Measurements from ENCODE around the gene KCNJ13. TPM values are rescaled to one million over a fixed set of nuclear protein-coding genes. Genes with fewer than 3 reads are reported as not detected.
"Not testable (repeated sequence)": the region's sequence is repeated elsewhere in the genome, so short reads cannot be mapped to it uniquely, and the experiment has no call there.

Gene KCNJ13
- total RNA-seq, 1 donor from 2014 or later, result not detected

DNA sequence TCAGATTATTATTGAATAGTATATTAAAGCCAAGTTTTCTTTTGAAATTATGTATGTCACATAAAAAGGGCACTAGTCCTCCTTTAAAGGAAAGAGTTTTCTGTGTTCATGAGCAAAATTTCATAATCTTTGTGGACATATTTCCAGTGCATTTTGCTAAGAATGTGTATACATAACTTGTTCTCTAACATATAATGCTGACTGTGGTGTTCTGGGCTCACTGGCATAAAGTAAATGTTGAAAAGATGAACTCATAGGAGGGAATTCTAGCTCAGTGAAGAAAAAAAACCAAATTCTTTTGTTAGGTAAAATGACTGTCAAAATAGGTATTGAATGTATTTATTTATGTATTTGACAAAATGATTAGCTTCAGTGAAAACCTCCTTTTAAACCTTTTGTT lies 6.2 kb downstream of the KCNJ13 start:
- DNase-seq (ENCODE audit: low spot score), result no peak

DNA sequence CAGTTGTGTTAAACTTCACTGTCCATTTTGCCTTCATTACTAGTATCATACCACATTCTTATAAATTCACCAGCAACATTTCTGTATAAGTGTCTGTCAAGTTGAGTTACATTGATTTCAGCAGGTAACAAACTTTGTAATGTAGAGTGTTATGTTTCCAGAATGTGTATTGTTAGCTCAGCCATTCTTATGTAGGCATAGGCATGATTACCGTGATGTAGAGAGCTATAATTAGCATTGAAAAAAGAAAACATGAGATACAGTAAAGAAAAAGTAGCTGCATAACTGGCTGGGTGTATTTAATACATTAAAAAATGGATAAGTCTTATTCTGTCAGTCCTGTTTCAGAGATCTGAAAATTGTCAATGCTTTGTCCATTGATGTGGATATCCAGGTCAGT lies 8.5 kb downstream of the KCNJ13 start:
- no peak for DNase-seq (ENCODE audit: low spot score)

DNA sequence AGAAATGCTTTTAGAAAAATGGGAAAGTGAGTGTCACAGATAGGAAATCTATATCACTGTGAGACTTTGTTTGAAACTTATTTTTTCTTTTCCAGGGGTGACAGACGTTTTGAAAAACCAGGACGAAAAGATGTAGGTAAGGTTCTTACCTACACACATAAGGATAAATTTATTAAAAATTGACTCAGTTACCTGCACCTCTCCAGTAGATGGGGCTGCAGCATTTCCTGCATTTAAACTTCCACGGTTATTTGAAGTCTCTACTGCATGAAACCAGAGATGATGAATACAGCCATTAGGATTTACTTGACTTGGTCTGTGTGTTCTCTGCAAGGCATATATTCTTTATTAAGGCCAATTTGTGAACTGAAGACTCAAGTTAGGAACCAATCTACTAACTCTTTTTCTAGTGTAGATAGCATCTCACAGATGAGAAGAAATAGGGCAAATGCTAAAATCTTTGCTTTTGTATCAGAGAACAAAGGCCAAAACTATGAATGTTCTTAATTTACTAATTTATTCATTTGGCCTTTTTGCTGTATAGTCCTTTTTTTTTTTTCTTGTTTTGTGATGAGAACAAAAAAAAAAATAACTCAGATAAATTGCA lies 15.0 kb downstream of the KCNJ13 start:
- no peak for DNase-seq (ENCODE audit: low spot score)

DNA sequence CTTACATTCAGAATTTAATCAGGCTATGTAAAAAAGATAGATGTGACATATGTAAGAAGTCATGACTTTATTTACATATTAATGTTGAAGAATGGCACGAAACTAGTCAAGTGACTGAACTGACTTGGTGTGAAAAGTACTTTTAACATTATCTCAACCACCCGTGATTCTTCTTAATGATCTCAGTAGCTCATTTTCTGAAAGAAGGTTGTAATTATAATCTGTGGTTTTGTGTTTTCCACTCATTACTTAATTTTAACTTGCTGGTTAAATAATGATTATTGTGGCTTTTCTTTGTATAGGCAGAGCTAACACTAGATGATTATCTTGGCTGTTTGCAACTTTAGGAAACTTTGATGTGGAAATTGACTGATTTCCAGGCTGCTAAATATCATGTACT lies 18.5 kb downstream of the KCNJ13 start:
- DNase-seq (ENCODE audit: low spot score), result no peak

DNA sequence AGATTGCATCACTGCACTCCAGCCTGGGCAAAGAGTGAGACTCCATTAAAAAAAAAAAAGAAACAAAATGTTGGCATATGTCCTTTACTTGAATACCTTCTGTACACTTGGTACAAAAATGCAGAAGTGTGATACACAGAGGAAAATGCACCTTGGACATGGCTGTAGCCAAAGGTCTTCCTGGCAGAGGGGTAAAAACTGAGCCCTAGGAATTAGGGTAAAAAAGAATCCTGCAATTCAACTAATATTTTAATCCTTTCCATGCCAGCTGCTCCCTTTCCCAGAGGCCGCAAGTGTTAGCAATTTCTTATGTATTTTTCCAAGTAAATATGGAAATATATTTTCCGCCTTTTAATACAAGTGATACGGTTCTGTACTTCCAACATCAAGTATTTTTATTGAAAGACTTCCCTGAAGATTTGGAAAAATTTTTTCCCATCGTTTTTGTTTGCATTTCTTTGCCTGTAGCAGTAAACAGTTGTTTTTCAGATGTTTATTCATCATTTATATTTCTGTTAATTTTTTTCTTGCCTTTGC lies 26.2 kb downstream of the KCNJ13 start:
- no peak for DNase-seq (ENCODE audit: low spot score)

DNA sequence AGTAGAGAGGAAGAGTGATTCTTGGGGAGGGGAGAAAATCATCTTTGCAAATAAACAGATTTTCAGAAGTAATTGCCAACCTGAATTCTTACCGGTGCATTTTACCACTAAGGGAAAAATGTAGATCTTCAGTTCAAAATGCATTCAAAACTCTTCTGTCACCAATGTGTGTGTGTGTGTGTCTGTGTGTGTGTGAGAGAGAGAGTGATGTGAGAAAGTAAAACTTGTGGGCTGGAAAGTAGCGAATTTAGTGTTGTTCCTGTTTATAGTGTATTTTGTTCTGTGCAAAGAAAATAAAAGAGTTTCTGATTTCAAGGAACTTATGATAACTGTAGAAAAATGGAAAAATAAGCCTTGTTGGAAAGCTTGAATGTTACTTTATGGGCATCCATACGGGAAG lies 27.0 kb downstream of the KCNJ13 start:
- DNase-seq (ENCODE audit: low spot score), result no peak

DNA sequence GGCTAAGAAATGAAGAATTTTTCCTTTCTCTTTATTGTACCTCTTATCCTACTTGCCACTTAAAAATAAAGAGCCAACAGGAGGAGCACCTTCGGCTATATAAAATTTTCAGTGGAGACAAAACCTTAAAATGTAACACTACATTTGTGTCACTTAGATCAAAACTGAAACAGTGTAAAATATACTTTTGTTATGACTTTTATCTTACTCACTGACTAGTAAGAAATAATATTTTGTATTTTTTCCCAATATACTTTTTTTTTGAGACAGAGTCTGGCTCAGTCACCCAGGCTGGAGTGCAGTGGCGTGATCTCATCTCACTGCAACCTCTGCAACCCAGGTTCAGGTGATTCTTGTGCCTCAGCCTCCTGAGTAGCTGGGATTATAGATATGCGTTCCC lies 28.3 kb downstream of the KCNJ13 start:
- no peak for DNase-seq (ENCODE audit: low spot score)

DNA sequence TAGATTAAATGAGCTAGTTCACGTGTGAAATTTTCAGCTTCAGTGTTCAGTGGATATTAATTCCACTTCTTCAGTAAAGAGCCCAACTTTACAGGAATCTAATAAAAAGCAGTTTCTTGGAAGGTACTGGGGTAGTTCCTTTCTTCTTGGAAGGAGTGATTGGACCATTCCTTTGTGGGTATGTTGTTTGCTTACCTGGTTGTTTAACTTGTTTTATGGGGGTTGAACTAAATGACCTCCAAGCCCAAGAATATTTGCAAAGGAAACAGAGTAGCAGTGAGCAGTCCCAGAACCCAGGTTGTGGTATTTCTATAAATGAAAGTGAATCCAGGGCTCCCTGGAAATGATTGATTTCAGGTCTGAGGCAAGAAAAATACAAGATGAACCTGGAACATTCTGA lies 31.4 kb downstream of the KCNJ13 start:
- DNase-seq (ENCODE audit: low spot score), result no peak

DNA sequence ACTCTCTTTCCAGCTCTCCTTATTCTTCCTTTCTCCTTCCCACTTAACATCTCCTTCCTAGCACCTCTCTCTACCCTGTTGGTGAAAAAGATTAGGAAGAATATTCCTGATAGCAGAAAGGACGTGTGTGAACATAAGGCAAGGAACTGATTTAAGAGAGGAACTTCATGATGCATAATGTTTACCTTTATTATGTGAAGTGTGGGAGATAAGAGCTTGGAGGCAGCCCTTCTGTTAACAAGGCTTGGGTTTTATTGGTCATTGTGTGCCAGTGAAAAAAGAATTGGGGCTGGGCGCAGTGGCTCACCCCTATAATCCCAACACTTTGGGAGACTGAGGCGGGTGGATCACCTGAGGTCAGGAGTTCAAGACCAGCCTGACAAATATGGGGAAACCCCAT lies 34.4 kb downstream of the KCNJ13 start:
- no peak for DNase-seq (ENCODE audit: low spot score)

DNA sequence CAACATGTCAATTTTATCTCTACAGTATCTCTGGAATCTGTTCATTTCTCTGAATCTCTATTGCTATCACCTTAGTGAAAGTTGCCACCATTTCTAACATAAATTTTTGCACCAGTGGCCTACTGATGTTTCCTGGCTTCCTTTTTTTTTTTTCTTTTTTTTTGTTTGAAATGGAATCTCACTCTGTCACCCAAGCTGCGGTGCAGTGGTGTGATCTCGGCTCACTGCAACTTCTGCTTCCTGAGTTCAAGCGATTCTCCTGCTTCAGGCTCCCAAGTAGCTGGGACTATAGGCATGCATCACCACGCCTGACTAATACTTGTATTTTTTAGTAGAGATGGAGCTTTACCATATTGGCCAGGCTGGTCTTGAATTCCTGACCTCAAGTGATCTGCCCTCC lies 35.1 kb downstream of the KCNJ13 start:
- DNase-seq (ENCODE audit: low spot score), result no peak

DNA sequence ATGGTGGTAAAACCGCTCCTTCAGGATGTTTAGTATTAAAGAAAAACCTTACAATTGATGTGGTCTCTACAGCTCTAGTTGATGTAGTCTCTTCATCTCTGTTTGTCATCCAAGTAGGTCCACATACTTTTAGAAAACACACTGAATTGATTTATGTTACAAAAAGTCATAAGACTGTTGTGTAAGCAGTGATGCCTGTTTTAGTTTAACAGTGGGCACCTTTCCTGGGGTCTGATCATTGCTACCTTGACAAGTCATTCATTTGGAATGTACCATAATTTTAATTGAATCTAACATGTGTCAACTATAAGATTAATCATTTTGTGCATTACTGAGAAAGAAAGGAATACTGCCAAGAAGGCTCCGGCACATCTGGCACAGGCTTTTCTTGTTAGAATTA lies 44.9 kb downstream of the KCNJ13 start:
- no peak for DNase-seq (ENCODE audit: low spot score)

DNA sequence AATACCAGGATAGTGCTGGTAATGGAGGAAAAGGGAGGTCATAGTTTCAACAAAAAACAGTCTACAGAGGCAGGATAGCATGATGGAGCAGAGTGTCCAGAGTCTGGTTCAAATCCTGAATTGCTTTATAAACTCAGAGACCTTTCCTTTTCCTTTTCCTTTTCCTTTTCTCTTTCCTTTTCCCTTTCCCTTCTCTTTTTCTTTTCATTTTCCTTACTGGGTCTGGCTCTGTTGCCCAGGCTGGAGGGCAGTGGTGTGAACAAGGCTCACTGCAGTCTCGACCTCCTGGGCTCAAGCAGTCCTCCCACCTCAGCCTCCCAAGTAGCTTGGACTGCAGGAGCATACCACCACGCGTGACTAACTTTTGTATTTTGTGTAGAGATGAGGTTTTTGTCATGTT lies 47.6 kb downstream of the KCNJ13 start:
- no peak for DNase-seq (ENCODE audit: low spot score)

DNA sequence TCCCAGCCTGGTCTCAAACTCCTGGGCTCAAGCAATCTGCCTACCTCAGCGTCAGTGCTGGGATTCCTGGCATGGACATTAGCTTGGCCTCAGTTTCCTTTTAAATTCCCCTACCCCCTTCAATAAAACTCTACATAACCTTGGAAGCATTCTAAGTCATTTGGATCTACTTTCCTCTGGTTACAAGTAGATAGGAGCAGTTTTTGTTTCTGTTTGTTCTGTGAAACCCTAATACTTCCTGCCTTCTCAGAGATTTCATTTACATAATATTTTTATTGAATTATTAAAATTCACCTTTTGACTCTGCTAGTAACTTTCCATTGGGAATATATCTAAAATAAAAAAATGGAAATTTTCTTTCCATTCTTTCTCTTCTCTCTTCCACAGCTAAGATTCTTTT lies 53.3 kb downstream of the KCNJ13 start:
- DNase-seq (ENCODE audit: low spot score), result no peak

DNA sequence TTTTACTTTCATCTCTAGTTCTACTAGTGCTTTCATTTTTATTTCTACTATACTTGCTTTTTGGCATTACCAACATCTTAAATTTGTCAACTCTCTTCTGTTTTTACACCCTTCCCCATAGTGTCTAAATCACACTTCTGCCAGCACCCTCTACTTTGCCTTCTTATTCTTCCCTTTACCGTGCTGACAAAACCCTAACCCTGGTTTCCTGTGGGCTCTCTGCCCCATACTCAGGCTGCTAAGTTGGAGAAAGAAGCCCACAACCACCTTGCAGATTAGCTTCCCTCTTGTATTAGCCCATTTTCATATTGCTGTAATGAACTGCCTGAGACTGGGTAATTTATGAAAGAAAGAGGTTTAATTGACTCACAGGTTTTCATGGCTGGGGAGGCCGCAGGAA lies 54.5 kb downstream of the KCNJ13 start:
- DNase-seq (ENCODE audit: low spot score), result no peak

DNA sequence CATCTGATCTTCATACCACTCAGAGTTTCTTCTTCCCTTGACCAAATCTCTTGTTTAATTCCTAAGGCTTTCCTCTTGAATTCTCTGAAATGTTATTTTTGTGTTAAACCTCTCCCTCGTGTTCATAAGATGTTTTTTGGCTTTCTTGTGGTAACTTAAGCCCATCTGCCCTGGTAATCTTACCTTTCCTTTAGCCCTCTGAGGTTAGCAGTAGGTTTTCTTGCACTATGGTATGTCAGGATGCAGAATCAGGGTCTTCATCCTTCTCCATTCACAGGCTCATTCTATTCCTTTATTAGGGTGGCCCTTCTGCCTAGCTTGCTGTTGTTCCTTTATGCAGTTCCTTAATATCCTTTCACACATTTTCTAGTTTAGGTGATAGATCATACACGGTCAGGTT lies 55.1 kb downstream of the KCNJ13 start:
- DNase-seq (ENCODE audit: low spot score), result no peak

DNA sequence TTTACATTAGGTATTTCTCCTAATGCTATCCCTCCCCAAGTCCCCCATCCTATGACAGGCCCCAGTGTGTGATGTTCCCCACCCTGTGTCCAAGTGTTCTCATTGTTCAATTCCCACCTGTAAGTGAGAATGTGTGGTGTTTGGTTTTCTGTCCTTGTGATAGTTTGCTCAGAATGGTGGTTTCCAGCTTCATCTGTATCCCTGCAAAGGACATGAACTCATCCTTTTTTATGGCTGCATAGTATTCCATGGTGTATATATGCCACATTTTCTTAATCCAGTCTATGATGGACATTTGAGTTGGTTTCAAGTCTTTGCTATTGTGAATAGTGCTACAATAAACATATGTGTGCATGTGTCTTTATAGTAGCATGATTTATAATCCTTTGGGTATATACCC lies 56.3 kb downstream of the KCNJ13 start:
- not testable (repeated sequence) for DNase-seq (ENCODE audit: low spot score)

Other genes with a start within 250 kb of the KCNJ13 start
- not detected for gene CHRNG, start 236.9 kb downstream of the KCNJ13 start, total RNA-seq
- 2.2 TPM for gene TIGD1, start 226.0 kb downstream of the KCNJ13 start, total RNA-seq
- 46.9 TPM for gene EIF4E2, start 225.9 kb downstream of the KCNJ13 start, total RNA-seq
- 18.0 TPM for gene EFHD1, start 143.0 kb downstream of the KCNJ13 start, total RNA-seq
- gene GIGYF2, start 79.2 kb downstream of the KCNJ13 start, total RNA-seq, result 74.5 TPM
- 0.64 TPM for gene SNORC, start 93.7 kb upstream of the KCNJ13 start, total RNA-seq
- gene NGEF, start 236.7 kb upstream of the KCNJ13 start, total RNA-seq, result 0.35 TPM